Measurements from ENCODE around the gene SYNRG.

Gene SYNRG

DNA sequence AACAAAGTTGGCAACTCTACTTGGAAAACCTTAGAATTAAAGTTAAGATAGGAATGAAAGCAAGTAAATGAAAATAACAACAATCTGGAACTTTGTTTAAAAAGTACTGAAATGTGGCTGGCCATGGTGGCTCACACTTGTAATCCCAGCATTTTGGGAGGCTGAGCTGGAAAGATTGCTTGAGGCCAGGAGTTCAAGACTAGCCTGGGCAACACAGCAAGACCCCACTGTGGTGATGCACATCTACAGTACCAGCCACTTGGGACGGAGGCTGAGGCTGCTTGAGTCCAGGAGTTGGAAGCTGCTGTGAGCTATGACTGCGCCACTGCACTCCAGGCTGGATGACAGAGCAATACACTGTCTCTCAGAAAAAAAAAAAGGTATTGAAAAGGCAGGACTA is 51.7 kb downstream of the SYNRG start:
- Histone ChIP-seq H3K4me3 (ENCODE audit: severe bottlenecking) (no peak overlapping the region), H3K9me3 (ENCODE audit: severe bottlenecking) (no peaks in the 10 kb centered on the region), H3K27me3 (ENCODE audit: insufficient read depth, poor library complexity, severe bottlenecking) (no peaks in the 10 kb centered on the region), H3K4me1 (ENCODE audit: insufficient read depth, poor library complexity, severe bottlenecking) (peaks cover under 1% of the 10 kb centered on the region), H3K27ac (ENCODE audit: poor library complexity, severe bottlenecking) (no peak overlapping the region), H3K36me3 (ENCODE audit: low read depth) (peaks cover 47% of the 10 kb centered on the region)
- TF ChIP-seq, protein P1, sequence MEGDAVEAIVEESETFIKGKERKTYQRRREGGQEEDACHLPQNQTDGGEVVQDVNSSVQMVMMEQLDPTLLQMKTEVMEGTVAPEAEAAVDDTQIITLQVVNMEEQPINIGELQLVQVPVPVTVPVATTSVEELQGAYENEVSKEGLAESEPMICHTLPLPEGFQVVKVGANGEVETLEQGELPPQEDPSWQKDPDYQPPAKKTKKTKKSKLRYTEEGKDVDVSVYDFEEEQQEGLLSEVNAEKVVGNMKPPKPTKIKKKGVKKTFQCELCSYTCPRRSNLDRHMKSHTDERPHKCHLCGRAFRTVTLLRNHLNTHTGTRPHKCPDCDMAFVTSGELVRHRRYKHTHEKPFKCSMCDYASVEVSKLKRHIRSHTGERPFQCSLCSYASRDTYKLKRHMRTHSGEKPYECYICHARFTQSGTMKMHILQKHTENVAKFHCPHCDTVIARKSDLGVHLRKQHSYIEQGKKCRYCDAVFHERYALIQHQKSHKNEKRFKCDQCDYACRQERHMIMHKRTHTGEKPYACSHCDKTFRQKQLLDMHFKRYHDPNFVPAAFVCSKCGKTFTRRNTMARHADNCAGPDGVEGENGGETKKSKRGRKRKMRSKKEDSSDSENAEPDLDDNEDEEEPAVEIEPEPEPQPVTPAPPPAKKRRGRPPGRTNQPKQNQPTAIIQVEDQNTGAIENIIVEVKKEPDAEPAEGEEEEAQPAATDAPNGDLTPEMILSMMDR (IDR thresholded peaks at IDR 0.05; ENCODE audit: poor library complexity, severe bottlenecking) = no peak
- no peak for ATAC-seq (ENCODE audit: low read depth)
- no peak for DNase-seq (ENCODE audit: low spot score)

DNA sequence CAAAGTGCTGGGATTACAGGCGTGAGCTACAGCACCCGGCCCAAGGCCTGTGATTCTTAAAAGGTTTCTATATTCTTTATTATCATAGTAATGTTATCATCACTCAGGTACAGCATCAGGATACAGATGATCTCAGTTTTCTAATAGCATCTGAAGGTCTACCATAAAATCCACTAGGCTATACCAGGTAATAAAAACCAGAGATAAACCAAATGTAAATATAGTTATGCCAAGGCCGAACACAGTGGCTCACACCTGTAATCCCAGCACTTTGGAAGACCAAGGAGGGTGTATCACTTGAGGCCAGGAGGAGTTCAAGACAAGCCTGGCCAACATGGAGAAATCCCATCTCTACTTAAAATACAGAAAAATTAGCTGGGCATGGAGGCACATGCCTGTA is 53.8 kb downstream of the SYNRG start:
- H3K4me3 ChIP-seq (ENCODE audit: severe bottlenecking) = no peak overlapping the region
- H3K27me3 ChIP-seq (ENCODE audit: insufficient read depth, poor library complexity, severe bottlenecking) = no peaks in the 10 kb centered on the region
- H3K36me3 ChIP-seq (ENCODE audit: low read depth) = peaks cover 37% of the 10 kb centered on the region
- ATAC-seq (ENCODE audit: low read depth) = no peak
- no peak overlapping the region for H3K27ac ChIP-seq (ENCODE audit: poor library complexity, severe bottlenecking)
- no peaks in the 10 kb centered on the region for H3K9me3 ChIP-seq (ENCODE audit: severe bottlenecking)
- DNase-seq (ENCODE audit: low spot score) = no peak
- TF ChIP-seq, protein P1 (IDR thresholded peaks at IDR 0.05; ENCODE audit: poor library complexity, severe bottlenecking) = no peak
- H3K4me1 ChIP-seq (ENCODE audit: insufficient read depth, poor library complexity, severe bottlenecking) = peaks cover 17% of the 10 kb centered on the region

DNA sequence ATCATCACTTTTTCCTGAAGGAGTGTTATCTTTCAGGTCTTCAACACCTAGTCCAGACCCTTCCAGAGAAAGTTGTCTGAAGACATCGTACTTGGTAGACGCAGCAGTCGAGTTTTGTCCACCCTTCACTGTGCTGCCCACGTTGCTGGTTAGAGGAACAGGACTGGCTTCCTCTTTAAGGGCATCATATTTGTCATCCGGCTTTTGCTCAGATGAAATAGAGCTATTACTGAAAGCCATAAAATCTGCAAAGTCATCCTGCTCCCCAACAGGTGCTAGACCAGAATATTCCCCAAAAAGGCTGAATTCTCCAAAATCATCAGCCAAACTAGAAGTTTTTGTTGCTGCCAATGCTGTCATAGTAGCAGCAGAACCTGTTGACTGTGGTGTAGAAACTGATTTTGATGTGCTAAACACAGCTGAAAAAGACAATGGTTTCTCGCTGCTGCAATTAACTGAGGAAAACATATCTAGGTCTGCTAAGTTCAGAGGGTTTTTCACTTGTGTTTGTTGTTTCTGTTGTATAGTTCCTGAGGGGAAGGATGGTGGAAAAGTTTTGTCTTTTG is 55.7 kb downstream of the SYNRG start:
- DNase-seq (ENCODE audit: low spot score) = no peak
- Histone ChIP-seq H3K27me3 (ENCODE audit: insufficient read depth, poor library complexity, severe bottlenecking) (no peaks in the 10 kb centered on the region), H3K4me1 (ENCODE audit: insufficient read depth, poor library complexity, severe bottlenecking) (peaks cover 17% of the 10 kb centered on the region), H3K4me3 (ENCODE audit: severe bottlenecking) (no peak overlapping the region), H3K9me3 (ENCODE audit: severe bottlenecking) (no peaks in the 10 kb centered on the region), H3K27ac (ENCODE audit: poor library complexity, severe bottlenecking) (no peak overlapping the region), H3K36me3 (ENCODE audit: low read depth) (peaks cover 26% of the 10 kb centered on the region)
- no peak for ATAC-seq (ENCODE audit: low read depth)
- TF ChIP-seq, protein P1 (IDR thresholded peaks at IDR 0.05; ENCODE audit: poor library complexity, severe bottlenecking) = no peak

DNA sequence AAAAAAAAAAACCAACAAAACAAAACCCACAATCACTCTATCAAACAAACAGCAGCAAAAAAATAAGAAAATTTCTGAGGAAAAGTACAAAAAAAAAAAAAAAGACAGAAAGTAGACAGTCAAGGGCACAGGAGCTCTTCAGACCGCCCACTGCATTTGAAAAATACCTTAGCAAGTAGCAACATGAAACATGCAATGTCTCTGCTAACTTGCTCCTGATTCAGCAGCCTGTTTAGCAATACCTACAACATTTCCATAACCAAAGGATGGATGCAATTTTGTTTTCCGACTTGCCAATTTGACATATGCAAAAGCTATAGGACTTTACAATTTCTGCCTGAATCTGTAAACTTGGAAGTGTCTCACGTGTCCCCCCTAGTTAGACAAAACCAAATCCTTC is 57.4 kb downstream of the SYNRG start:
- H3K9me3 ChIP-seq (ENCODE audit: severe bottlenecking) = no peaks in the 10 kb centered on the region
- H3K4me1 ChIP-seq (ENCODE audit: insufficient read depth, poor library complexity, severe bottlenecking) = peaks cover 17% of the 10 kb centered on the region
- TF ChIP-seq, protein P1 (IDR thresholded peaks at IDR 0.05; ENCODE audit: poor library complexity, severe bottlenecking) = no peak
- no peak overlapping the region for H3K4me3 ChIP-seq (ENCODE audit: severe bottlenecking)
- DNase-seq (ENCODE audit: low spot score) (no peak), ATAC-seq (ENCODE audit: low read depth) (peak; percentile 100)
- peaks cover 16% of the 10 kb centered on the region for H3K36me3 ChIP-seq (ENCODE audit: low read depth)
- H3K27me3 ChIP-seq (ENCODE audit: insufficient read depth, poor library complexity, severe bottlenecking) = no peaks in the 10 kb centered on the region
- H3K27ac ChIP-seq (ENCODE audit: poor library complexity, severe bottlenecking) = peak overlapping the region; percentile 32

DNA sequence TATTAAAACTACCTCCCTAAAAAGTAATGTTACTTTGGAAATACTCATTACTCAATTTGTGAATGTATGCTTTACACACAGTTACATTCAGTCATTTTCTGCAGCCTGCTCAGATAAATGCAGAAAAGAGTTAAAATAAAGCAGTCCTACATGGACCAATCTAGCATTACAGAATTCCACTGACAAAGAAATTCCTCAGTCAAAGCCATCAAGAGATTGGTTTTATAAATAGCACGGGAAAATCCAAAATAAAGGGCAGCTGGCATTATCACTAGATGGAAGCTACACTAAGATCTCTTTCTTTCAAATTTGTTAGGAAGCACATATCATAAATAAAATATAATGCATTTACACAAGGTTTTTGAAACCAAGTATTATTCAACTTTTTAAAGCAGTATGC is 61.2 kb downstream of the SYNRG start:
- Histone ChIP-seq H3K27me3 (ENCODE audit: insufficient read depth, poor library complexity, severe bottlenecking) (no peaks in the 10 kb centered on the region), H3K9me3 (ENCODE audit: severe bottlenecking) (no peaks in the 10 kb centered on the region), H3K36me3 (ENCODE audit: low read depth) (peaks cover 9% of the 10 kb centered on the region), H3K27ac (ENCODE audit: poor library complexity, severe bottlenecking) (no peak overlapping the region), H3K4me3 (ENCODE audit: severe bottlenecking) (no peak overlapping the region), H3K4me1 (ENCODE audit: insufficient read depth, poor library complexity, severe bottlenecking) (peaks cover 17% of the 10 kb centered on the region)
- no peak for DNase-seq (ENCODE audit: low spot score)
- no peak for ATAC-seq (ENCODE audit: low read depth)
- TF ChIP-seq, protein P1 (IDR thresholded peaks at IDR 0.05; ENCODE audit: poor library complexity, severe bottlenecking) = no peak

Measured in RWPE2 (cell line).